Kidney (tissue), 14 donors: Measurements from ENCODE around the gene RHO. TPM values are rescaled to one million over a fixed set of nuclear protein-coding genes. Genes with fewer than 3 reads are reported as not detected.
A peak's percentile ranks its signal among the peaks of the same experiment; 100 is the strongest.

Source experiments
- DNase-seq, 5 donors: peaks; one replicate each; pipeline ENCODE4 v3.0.0-alpha.2; 2013 to 2020
- FAIRE-seq: peaks from 2 replicates; lab custom pipeline; 2012; peaks lifted over from hg19 to GRCh38; lab: Jason Lieb, UNC
- H3K27ac ChIP-seq, 2 donors: one replicate each; pipeline ENCODE4 v1.7.0; 2013; ENCODE audit warnings: low read depth in 2 of 2, low read length in 2 of 2, inconsistent platforms in 1 of 2
- H3K27me3 ChIP-seq: one replicate; pipeline ENCODE4 v1.7.1; 2013; ENCODE audit warnings: low read length, inconsistent platforms; ENCODE audit not compliant: control insufficient read depth, insufficient read depth
- H3K36me3 ChIP-seq, 3 donors: one replicate each; pipeline versions ENCODE4 v1.7.0 to v1.7.1; 2013; ENCODE audit warnings: low read length in 3 of 3, control low read depth in 1 of 3, inconsistent platforms in 1 of 3; ENCODE audit not compliant: insufficient read depth in 3 of 3, control insufficient read depth in 2 of 3
- H3K4me1 ChIP-seq, 3 donors: one replicate each; pipeline versions ENCODE4 v1.7.0 to v1.7.1; 2013; ENCODE audit warnings: low read length in 3 of 3, inconsistent platforms in 1 of 3, low read depth in 1 of 3; ENCODE audit not compliant: control insufficient read depth in 2 of 3, insufficient read depth in 2 of 3
- H3K4me3 ChIP-seq, 3 donors: one replicate each; pipeline versions ENCODE4 v1.7.0 to v1.8.1; 2013; ENCODE audit warnings: low read length in 3 of 3, control low read depth in 1 of 3, inconsistent platforms in 1 of 3
- H3K9ac ChIP-seq, 3 donors: one replicate each; pipeline versions ENCODE4 v1.7.0 to v1.7.1; 2013; ENCODE audit warnings: low read length in 3 of 3, control low read depth in 1 of 3, inconsistent platforms in 1 of 3
- H3K9me3 ChIP-seq, 3 donors: one replicate each; pipeline versions ENCODE4 v1.7.0 to v1.7.1; 2013; ENCODE audit warnings: low read length in 3 of 3, control low read depth in 1 of 3, inconsistent platforms in 1 of 3; ENCODE audit not compliant: control insufficient read depth in 2 of 3, insufficient read depth in 1 of 3
- CTCF ChIP-seq: IDR thresholded peaks from 3 replicates; pipeline ENCODE4 v1.5.1; 2012; ENCODE audit warnings: mild to moderate bottlenecking, moderate library complexity, borderline replicate concordance; ENCODE audit not compliant: insufficient read depth; ENCODE audit errors: extremely low read depth
- intact Hi-C: fragments of 100-400 bp; cut with DNase I; formaldehyde crosslinking; loops from one replicate; pipeline ENCODE4 v1.11.1; 2022
- polyA plus RNA-seq: library from polyadenylated mRNA; stranded (reverse); fragments of 350-450 nt; fragmentation: Illumina TruSeq; extraction: RNeasy Lipid Tissue Mini Kit (QIAGEN cat#74804); gene quantifications from one replicate; pipeline ENCODE4 v1.2.3, GENCODE V29; 2014; ENCODE audit warnings: low read depth, low replicate concordance; ENCODE audit not compliant: insufficient read depth
- total RNA-seq: library from RNA; stranded (reverse); fragmentation: NEBNext Ultra II Directional; extraction: Animal tissue kit (Norgen Biotek cat#: 25700); gene quantifications from one replicate; pipeline ENCODE4 v1.2.1, GENCODE V29; 2021
- donor health status: control.
- donor health status: control.
- donor health status: control.
- donor health status: control.
- donor health status: control.
- donor health status: DM: yes; HTN: yes; CAD: no.
- donor health status: Normal renal cell carcinoma (clear cell type).

The RHO gene
- total and polyA plus RNA-seq, 2 donors from 2014 or later: not detected

- Histone ChIP-seq H3K27ac (no peak overlapping the region), H3K27me3 (no peaks in the 10 kb centered on the region), H3K9me3 (no peaks in the 10 kb centered on the region), H3K4me3 (no peak overlapping the region), H3K36me3 (peaks cover 0 to 16% (median 15%) of the 10 kb centered on the region in 3 donors), H3K9ac (no peak overlapping the region), H3K4me1 (peaks cover 0 to 3% (median 3%) of the 10 kb centered on the region in 3 donors)
- intact Hi-C loops: no loop called here
- DNase-seq: peak in 1 of 5 donors; percentile 59
- FAIRE-seq: no peak
- TF ChIP-seq CTCF: no peak
These were observed 25.6 kb upstream of the RHO start for GRCh38 chr3:129502641-129503408.

GRCh38 chr3:129503471-129504291, 24.8 kb upstream of the RHO start:
- intact Hi-C loops: no loop called here
- no peak for FAIRE-seq
- TF ChIP-seq CTCF: no peak
- Histone ChIP-seq H3K27me3 (no peaks in the 10 kb centered on the region), H3K4me1 (peaks cover 0 to 3% (median 3%) of the 10 kb centered on the region in 3 donors), H3K9me3 (no peaks in the 10 kb centered on the region), H3K9ac (no peak overlapping the region), H3K36me3 (peaks cover 0 to 20% (median 16%) of the 10 kb centered on the region in 3 donors), H3K4me3 (no peak overlapping the region), H3K27ac (no peak overlapping the region)
- DNase-seq: peak in 1 of 5 donors; percentile 21

- TF ChIP-seq CTCF: no peak
- H3K27me3 ChIP-seq: no peaks in the 10 kb centered on the region
- intact Hi-C loops: no loop called here
- DNase-seq (no peak), FAIRE-seq (no peak)
- H3K4me3 ChIP-seq: no peak overlapping the region
- H3K9ac ChIP-seq: no peak overlapping the region
- peaks cover 0 to 20% (median 17%) of the 10 kb centered on the region in 3 donors for H3K36me3 ChIP-seq
- no peak overlapping the region for H3K27ac ChIP-seq
- peaks cover 0 to 3% (median 3%) of the 10 kb centered on the region in 3 donors for H3K4me1 ChIP-seq
- no peaks in the 10 kb centered on the region for H3K9me3 ChIP-seq
These were observed 23.9 kb upstream of the RHO start for GRCh38 chr3:129504471-129505100.
